Glomerular endothelial cell (primary cell): ENCODE measurements around the gene CACNA1C. TPM values are rescaled to one million over a fixed set of nuclear protein-coding genes. Genes with fewer than 3 reads are reported as not detected.
"Not testable (repeated sequence)": the region's sequence is repeated elsewhere in the genome, so short reads cannot be mapped to it uniquely, and the experiment has no call there.

Source experiments
- DNase-seq: peaks from one replicate; pipeline ENCODE4 v3.0.0-alpha.2; 2011; ENCODE audit warnings: low read depth, low spot score; ENCODE audit errors: extremely low read depth
- total RNA-seq: library from RNA; depleted of rRNA; stranded (reverse); fragments of >200 nt; gene quantifications from 2 replicates; pipeline ENCODE4 v1.2.3, GENCODE V29; 2015

The CACNA1C gene
- total RNA-seq, 1 donor from 2014 or later: 0.47 TPM

DNA sequence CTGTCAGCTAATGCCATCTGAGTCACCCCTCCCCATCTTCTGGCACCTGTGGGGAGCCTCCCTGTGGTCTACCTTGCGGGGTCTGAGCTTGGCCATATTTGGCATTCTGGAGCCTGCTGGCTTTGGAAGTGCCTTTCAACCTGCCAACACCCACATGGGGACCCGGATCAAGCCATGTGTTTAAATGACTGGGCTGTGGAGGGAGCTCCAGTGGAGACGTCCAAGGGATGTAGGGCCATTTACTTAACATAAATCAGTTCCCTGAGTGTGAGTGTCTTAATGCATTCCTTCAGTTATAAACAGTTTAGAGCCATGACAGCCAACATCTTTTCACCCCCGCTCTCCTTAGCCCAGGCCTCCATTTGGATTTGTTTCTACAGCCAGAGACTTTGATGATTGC, 22.0 kb downstream of the CACNA1C start:
- DNase-seq: no peak

- DNase-seq: no peak
Observed at GRCh38 chr12:2075508-2076195, 22.9 kb downstream of the CACNA1C start.

DNA sequence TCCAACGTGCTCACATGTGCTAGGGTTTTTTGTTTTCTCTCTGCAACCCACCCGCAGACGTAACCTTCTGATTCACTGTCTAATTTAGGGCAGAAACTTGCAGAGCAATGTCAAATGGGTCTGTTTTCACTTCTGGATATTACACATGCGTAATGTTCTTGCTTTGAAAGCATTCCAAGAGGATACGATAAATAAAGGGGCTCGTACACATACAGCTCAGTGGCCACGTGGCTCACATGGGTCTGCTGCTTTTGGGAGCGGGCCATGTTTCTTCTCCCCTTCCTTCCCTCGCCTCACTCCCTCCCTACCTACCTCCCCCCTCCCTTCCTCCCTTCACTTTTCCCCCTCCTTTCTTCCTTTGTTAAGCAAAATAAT, 23.4 kb downstream of the CACNA1C start:
- no peak for DNase-seq

DNA sequence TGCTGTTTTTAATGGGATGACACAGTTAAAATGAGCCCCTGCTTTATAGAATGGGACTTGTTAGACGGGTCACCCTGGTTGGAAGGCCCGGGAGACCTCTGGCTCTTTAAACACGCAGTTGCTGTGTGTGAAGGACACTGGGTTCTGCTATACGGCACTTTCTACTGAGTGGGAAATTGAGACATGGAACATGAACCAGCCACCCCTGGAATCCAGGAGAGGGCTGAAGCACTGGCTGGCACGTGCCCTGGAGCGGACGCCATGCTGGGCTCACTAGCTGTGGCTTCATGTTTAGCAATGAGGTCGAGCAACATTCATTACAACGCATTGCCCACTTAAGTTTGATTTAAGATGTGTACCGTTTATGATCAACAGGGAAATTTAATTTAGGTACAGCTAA, 23.9 kb downstream of the CACNA1C start:
- no peak for DNase-seq

DNA sequence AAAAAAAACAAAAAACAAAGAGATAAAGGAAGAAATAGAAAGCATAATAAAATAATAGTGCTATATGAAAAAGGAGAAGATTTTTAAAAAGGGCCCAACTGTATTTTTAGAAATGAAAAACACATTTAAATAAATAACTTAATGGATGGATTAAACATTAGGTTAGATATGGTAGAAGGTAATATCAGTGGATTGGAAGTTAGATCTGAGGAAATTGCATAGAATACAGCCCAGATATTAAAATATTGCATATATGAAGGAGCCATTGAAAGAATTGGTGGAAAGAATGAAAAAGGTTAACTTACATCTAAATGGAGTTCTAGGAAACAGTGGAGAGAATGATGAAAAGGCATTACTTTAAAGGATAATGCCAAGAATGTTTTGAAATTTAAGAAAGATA, 27.8 kb downstream of the CACNA1C start:
- DNase-seq: no peak

DNA sequence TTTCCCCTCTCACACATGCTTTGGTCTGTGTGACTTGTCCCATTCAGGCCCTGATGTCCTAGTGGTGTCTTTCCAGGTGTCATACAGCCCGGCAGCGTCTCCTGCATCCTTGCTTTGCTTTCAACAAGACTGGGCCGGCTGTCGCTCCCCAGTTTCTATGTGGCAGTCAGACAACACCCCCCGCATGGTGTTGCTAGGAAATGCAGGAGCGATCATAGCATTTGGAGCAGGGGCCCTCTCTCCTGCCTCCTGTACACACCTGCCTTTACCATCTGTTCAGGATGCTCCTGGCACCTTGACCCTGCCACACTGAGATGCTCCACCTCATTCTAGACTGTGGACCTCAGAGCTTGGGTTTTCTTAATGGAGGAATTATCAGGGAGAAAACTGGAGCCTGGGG, 29.5 kb downstream of the CACNA1C start:
- no peak for DNase-seq

- no peak for DNase-seq
Observed at GRCh38 chr12:2083008-2083407, 30.2 kb downstream of the CACNA1C start.

DNA sequence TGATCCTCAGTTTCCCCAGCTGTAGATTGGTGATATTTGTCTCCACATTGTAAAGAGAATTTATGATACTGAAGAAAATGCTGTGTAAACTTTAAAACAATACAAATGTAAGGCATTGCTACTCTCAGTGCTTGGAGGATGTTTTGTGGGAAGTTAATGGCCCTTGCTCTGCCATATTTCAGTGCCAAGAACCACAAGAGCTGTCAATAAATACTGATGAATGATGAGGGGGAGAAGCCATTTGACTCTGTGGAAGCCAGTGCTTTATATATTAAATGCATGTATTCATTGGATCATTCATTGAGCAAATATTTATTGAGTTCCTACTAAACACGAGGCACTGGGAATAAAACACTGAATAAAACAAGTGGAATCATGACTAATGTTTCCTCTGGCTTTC, 30.8 kb downstream of the CACNA1C start:
- DNase-seq: no peak

DNA sequence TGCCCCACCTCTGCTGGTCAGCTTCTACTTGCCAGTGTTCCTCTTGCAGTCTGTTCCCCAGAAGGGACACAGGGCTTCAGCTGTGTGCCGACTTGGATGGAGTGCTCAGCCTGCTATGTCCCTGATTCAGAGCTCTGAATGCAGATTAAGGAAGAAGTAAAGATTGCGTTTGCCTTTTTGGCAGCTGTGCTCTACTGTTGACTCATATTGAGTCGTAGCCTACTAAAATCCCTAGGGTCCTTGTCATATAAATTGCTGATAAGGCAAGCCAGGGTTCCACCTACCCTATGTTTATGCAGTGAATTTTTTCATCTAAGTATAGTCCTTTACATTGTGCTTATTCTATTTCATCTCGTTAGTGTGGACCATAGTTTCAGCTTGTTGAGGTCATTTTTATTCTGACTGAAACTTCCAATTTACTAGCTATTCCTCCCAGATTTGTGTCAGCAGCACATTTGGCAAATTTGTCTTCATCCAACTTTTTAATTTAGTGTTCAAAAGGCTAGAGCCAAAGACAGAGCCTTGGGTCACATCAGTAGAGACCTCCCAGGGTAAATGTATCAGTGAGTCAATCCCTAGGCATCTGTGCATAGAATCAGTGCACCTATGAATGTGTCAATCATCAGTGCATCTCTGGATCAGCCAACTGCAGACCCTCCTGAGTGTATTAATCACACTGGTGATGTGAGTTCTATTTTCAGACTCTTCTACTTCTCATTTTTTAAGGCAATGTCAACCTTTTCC, 31.9 kb downstream of the CACNA1C start:
- DNase-seq: no peak

- no peak for DNase-seq
Observed at GRCh38 chr12:2092354-2092753, 39.6 kb downstream of the CACNA1C start.

- DNase-seq: no peak
Observed at GRCh38 chr12:2092890-2093289, 40.1 kb downstream of the CACNA1C start.

- DNase-seq: no peak
Observed at GRCh38 chr12:2094597-2094996, 41.8 kb downstream of the CACNA1C start.

GRCh38 chr12:2095878-2096277, 43.1 kb downstream of the CACNA1C start:
- no peak for DNase-seq

DNA sequence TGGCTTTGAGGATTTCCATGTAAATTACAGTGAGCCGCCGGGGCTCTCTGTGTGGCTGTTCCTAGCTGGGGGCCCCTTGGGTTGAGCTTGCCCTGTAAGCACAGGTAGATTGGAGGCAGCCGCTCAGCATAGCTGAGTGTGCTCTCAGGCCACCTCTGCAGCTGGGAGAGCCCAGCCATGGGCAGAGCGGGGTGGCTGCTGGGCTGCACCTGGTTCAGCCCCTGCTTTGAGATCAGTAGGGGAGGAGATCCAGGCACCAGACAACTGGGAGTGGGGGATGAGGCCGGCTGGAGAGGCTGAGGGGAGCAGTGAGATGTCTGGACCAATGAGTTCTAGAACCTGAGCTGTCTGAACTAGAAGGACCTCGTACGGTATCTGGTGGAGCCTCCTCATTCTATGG, 44.8 kb downstream of the CACNA1C start:
- DNase-seq: no peak

- no peak for DNase-seq
Observed at GRCh38 chr12:2098852-2099251, 46.1 kb downstream of the CACNA1C start.

DNA sequence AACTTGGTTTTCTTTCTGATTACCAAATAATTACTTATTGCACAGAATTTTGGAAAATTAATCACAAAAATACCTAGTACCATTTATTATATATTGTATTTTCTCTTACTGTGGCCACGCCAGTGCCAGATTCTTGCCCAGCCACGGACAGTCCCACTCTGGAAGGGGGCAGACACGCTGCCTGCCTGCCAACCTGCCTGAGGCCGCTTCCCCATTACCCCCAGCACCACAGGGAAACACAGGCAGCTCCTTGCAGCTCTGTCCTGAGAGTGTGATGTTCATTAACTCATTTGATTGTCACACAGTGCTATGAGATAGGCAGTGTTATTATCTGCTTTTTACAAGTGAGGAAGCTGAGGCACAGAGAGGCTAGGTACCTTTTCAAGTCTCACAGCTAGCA, 46.8 kb downstream of the CACNA1C start:
- no peak for DNase-seq

- DNase-seq: no peak
Observed at GRCh38 chr12:2101359-2101758, 48.6 kb downstream of the CACNA1C start.

DNA sequence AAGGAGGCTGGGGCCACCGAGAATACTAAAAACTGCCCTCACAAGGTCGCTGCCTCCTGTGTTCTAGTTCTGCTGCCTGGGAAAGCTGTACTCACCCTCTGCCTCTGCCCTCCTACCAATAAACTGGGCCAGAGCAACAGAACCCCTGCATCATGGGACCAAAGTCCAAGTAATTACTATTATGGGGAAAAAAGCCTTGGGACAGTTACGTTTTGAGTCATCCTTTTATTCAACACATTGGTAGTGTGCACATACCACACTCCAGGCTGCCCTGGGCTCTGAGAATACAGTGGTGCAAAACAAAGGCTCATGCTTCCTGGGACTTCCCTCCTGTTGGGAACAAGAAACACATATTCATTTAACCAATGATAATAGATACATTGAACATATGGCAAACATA, 49.0 kb downstream of the CACNA1C start:
- no peak for DNase-seq

DNA sequence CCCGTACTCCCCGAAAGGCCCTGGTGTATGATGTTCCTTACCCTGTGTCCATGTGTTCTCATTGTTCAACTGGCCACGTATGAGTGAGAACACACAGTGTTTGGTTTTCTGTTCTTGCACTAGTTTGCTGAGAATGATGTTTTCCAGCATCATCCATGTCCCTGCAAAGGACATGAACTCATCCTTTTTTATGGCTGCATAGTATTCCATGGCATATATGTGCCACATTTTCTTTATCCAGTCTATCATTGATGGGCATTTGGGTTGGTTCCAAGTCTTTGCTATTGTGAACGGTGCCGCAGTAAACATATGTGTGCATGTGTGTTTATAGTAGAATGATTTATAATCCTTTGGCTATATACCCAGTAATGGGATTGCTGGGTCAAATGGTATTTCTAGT, 49.9 kb downstream of the CACNA1C start:
- not testable (repeated sequence) for DNase-seq

DNA sequence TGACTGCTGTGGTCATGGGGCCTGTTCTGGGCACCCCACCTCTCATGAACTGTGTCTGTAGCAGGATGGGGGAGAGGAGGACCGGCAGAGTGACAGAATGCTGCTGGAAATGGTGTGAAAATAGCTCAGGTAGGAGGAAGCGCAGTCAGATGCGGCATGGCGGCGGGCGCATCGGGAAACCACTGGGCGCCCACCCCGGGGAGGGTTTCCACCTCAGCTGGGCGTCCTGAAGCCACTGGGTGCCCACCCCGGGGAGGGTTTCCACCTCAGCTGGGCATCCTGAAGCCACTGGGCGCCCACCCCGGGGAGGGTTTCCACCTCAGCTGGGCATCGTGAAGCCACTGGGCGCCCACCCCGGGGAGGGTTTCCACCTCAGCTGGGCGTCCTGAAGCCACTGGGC, 52.6 kb downstream of the CACNA1C start:
- not testable (repeated sequence) for DNase-seq

GRCh38 chr12:2108166-2108565, 55.4 kb downstream of the CACNA1C start:
- DNase-seq: no peak

DNA sequence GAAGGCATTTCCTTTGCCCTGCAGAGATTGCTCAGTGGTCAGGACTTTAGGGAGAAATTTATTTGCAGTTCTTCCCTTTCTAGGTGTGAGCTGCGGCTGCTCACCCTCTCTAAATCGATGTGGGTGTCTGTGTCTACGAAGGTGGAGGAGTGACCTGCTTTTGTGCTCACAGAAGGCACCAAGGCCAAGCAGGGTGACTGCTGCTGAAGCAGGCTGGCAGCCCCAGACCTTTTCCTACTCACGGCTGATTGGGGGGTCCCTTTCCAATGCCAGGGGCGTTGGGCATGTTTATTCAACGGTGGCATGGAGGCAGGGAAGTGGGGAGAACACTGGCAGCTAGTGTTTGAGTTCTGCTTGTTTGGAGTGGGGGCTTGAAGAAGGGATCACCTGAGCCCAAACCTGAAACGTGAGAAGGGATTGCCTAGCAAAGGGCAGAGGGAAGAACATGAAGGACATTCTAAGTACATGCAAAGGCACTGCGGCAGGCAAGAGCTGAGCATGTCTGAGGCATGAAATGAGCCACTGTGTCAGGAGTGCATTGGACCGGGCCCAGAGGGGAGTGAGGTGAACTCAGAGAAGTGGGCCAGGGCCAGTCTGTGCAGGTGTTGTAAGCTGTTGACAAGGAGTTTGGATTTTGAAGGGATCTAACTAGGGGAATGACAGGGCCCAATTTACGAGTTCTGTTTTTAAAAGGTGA, 56.3 kb downstream of the CACNA1C start:
- DNase-seq: no peak
